OCI-LY3 (cell line): ENCODE results near the gene FCMR.

Experiments used
- CTCF ChIP-seq: fragments of 200-600, 300-600 bp; sonication (generic); IDR thresholded peaks from 2 replicates; pipeline ENCODE4 v1.5.1; 2014; ENCODE audit warnings: antibody characterized with exemption, low read length, low read depth
- EZH2phosphoT487 ChIP-seq: fragments of 200-600 bp; shearing (Covaris generic); IDR thresholded peaks from 2 replicates; pipeline ENCODE4 v1.6.1; 2018; ENCODE audit warnings: antibody characterized with exemption, mixed run types, low read depth

GRCh38 chr1:206895325-206895724 is 26.4 kb downstream of the FCMR start:
- TF ChIP-seq CTCF, result no peak
- TF ChIP-seq EZH2phosphoT487, result no peak
